GM21367 (cell line): Measurements from ENCODE around the gene CRY2.
"Not testable (repeated sequence)": the region's sequence is repeated elsewhere in the genome, so short reads cannot be mapped to it uniquely, and the experiment has no call there.

Source experiments
- ATAC-seq: cut with Tn5 transposase; IDR thresholded peaks from one replicate; pipeline ENCODE4 v1.9.1; 2021; ENCODE audit not compliant: unreplicated experiment

The CRY2 gene

DNA sequence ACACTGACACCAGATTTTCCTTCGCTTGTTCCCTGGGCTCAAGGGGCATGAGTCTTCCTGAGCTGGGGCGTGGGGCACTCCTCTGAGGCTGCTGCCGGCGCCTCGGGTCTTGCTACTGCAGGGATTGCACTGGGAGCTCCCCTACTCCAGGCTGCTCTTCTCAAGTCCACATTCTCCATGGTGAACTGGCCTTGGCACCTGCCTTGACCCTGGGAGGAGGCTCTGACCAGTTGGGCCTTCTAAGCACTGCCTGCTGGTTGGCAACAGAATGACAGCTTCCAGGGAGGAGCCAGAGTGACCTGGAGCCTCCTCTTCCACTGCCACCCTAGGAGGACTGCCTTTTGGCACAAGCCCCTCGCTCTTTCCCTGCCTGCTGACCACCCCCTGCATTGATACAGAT lies 50.3 kb downstream of the CRY2 start:
- no peak for ATAC-seq

DNA sequence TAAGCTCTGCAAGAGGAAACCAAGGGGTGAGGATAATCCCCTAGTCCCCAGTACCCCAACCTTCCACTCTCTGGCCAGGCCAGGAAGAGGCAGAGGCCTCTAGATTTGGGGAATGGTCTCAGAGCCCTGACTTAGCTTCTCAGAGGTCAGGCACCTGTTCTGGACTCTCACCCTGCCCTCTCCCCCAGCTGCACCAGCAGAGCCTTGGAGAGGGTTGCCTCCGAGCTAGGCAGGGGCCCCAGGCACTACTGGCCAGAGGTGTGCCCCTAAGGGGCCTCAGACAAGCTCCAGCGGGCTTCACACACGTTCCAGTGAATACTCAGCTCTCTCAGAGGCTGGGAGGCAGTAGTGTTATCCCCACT lies 51.8 kb downstream of the CRY2 start:
- no peak for ATAC-seq

DNA sequence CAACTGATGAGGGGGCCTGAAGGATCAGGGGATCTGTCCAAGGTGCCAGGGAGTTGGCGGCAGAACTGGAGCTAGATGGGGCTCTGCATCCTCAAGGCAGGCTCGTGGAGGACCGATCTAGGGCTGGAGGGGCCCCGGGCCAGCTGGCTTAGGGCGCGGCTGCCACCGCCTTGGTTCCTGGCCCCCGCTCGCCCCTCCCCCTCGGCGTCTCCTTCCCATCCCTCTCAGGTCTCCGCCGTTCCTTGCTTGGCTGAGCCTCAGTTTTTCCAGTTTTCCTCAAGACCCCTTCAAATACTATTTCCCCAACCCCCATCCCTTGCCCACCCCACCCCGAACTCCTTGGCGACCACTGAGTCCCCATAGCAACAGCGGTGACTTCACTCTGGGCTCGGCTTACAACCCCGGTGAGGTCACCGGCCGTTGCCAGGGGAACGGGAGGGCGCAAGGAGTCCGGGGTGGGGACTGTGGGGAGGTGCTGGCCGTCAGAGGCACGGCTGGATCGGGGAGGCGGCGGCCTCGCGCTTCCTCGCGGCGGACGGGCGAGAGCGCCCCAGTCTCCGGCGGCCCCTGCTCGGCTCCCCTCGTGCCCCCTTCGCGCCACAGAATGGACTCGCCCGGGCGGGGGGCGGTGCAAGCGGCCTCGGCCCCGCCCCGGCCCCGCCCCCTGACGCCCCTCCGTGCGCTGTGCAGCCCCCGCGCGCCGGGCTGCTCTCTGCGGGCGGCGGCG lies 52.3 kb downstream of the CRY2 start:
- ATAC-seq = peak; percentile 56

DNA sequence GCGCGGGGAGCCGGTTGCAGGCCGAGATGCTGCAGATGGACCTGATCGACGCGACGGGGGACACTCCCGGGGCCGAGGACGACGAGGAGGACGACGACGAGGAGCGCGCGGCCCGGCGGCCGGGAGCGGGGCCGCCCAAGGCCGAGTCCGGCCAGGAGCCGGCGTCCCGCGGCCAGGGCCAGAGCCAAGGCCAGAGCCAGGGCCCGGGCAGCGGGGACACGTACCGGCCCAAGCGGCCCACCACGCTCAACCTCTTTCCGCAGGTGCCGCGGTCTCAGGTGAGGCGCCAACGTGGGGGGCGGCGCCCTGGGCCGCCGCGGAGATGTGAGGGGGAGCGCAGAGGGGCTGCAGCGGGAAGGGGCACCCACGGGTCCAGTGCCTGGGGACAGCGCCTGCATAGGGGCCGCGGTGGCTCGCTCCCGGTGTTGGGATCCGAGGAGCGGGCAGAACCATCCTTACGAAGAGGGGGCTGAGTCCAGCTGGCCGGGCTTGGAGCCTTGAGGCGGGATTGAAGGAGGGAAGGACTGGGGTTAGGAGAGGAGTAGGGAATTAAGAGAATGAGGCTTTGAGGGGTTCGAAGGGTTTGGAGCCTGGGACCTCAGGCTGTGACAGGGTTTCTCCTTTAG lies 53.0 kb downstream of the CRY2 start:
- not testable (repeated sequence) for ATAC-seq

DNA sequence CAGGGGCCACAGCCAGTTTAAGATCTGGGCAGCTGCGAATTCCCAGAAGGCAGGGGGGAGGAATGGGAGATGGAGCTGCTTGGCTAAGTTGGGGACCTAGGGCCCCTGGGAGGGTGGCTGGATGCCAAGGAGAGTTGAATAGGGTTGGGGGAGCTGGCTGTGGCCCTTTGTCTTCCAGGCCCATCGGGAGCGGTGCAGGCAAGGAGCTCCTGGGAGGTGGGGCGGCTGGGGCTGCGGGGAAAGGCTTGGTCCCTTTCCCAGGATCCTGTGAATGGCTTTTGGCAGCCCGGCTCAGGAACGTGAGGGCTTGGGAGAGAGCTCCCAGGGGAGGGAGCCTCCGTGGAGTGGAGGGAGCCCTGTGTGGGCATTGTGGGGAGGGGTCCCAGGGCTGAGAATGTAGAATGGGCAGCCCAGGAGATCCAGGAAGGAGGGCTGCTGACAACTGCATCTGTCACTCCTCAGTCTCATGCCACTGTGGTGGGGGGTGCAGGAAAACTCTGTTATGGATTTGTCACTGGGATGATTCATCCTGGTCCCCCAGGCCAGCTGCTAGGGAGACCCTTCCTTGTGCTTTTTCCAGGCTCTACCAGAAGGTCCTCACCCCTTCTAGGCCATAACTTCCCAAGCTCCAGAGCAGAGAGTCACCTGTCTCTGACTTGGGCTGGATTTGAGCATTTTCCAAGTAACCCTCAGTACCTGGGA lies 53.8 kb downstream of the CRY2 start:
- ATAC-seq = no peak

DNA sequence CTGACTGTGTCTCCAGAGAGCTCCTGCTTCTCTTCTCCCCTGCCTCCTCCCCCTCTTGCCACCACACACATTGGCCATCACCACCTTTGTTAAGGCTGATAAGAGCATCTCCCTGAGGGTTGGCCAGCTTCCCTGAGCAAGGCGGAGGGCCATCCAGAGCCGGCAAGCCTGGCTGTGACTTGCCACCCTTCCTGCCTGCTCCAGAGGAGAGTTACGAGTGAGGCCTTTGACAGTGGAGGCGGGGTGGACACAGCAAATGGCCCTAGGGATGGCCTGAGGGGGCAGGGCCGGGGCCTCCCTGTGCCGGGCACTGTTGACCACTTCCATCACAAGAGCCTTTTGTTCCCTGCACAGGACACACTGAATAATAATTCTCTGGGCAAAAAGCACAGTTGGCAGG lies 54.4 kb downstream of the CRY2 start:
- no peak for ATAC-seq

DNA sequence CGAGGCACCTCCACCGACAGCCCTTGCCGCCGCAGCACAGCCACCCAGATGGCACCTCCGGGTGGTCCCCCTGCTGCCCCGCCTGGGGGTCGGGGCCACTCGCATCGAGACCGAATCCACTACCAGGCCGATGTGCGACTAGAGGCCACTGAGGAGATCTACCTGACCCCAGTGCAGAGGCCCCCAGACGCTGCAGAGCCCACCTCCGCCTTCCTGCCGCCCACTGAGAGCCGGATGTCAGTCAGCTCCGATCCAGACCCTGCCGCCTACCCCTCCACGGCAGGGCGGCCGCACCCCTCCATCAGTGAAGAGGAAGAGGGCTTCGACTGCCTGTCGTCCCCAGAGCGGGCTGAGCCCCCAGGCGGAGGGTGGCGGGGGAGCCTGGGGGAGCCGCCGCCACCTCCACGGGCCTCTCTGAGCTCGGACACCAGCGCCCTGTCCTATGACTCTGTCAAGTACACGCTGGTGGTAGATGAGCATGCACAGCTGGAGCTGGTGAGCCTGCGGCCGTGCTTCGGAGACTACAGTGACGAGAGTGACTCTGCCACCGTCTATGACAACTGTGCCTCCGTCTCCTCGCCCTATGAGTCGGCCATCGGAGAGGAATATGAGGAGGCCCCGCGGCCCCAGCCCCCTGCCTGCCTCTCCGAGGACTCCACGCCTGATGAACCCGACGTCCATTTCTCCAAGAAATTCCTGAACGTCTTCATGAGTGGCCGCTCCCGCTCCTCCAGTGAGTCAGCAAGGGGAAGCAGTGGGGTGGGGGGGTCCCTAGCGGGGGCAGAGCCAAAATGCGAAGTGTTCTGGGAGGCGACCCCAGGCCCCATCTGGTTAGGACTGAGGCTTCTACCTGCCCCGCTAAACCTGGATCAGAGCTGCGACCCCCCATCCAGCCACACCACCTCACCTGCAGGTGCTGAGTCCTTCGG lies 55.4 kb downstream of the CRY2 start:
- no peak for ATAC-seq

DNA sequence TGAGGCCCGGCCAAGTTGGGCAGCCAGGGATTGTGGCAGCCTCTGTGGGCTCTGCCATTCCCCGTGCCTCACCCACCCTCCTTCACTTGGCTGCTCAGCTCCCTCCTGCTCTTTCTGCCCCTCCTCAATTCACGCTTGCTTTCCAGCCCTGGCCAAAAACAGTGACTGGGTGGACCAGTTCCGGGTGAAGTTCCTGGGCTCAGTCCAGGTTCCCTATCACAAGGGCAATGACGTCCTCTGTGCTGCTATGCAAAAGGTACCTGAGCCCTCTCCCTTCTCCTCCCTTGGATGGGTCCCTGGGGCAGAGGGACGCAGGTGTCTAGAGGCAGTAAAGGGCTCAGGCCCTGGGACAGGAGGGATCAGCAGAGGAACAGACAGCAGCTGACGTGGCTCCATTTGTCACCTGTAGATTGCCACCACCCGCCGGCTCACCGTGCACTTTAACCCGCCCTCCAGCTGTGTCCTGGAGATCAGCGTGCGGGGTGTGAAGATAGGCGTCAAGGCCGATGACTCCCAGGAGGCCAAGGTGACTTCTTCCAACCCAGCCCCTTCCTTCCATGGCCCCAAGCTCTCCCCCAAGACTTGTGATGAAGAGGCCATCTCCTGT lies 57.1 kb downstream of the CRY2 start:
- no peak for ATAC-seq

DNA sequence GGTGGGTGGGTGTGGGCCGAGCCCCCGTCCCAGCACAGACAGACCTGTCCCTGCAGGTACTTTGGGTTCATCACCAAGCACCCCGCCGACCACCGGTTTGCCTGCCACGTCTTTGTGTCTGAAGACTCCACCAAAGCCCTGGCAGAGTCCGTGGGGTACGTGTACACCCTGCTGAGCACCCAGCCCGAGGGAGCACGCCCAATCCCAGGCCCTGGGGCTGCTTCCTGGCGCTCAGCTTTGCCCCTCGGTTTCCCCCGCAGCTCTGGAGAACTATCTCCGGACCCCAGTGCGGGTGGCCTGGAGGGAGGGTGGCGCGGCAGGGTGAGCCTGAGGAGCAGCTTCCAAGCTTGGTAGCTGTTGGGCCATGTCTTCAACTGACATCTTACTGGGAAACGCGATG lies 57.8 kb downstream of the CRY2 start:
- ATAC-seq = no peak

DNA sequence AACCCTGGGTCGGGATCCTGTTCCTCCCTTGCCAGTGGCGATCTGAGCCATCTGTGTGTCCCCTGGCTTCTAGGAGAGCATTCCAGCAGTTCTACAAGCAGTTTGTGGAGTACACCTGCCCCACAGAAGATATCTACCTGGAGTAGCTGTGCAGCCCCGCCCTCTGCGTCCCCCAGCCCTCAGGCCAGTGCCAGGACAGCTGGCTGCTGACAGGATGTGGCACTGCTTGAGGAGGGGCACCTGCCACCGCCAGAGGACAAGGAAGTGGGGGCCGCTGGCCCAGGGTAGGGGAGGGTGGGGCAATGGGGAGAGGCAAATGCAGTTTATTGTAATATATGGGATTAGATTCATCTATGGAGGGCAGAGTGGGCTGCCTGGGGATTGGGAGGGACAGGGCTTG lies 58.3 kb downstream of the CRY2 start:
- ATAC-seq = not testable (repeated sequence)

DNA sequence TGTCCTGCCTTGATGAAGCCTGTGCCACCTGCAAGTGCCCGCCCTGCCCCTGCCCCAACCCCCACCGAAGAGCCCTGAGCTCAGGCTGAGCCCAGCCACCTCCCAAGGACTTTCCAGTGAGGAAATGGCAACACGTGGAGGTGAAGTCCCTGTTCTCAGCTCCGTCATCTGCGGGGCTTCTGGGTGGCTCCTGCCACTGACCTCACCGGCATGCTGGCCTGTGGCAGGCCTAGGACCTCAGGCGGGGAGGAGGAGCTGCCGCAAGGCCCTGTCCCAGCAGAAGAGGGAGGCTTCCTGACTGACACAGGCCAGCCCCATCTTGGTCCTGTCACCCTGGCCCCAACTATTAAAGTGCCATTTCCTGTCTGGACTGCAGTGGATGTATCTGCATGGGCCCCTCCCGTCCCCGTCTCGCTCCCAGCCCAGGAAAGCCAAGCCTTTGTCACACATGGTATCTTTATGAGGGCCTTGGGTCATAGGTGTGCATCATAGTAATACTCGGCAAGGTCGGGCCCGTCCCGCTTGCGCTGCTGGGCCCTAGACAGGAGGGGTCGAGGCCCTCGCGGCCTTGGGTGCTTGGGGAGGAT lies 58.9 kb downstream of the CRY2 start:
- no peak for ATAC-seq

DNA sequence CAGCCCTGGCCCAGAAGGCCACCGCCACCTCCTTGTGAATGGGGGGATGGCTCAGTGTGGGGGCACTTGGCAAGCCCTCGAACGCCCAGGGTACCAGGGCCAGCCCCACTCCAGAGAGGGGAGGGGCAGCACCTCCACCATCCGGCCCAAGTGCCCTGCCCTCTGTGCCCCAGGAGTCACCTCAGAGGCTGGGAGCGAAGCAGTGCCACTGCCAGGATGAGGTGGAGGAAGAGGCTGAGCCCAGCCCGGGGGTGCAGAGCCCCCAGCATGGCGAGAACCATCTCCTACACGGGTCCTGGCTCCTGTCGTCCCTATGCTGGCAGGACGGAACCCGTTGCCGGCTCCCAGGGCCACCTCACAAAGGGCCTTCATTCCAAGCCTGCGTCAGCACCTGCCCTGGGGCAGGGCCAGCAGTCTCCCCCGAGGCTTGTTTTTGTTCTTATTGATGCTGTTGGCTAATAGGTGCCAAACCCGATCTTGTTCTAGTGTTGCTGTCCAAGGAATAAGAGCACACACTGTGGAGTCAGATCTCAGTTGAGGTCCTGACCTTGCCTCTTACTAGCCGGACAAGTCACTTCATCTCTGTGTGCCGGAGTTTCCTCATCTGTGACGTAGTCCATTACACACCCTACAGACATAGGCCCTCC lies 59.8 kb downstream of the CRY2 start, which contains the start of gene FREY1:
Gene FREY1 (minus strand): TSS at position 307 of the 647 bp plus-strand sequence. CDS start 26 bp downstream, at position 281.
- no peak for ATAC-seq

DNA sequence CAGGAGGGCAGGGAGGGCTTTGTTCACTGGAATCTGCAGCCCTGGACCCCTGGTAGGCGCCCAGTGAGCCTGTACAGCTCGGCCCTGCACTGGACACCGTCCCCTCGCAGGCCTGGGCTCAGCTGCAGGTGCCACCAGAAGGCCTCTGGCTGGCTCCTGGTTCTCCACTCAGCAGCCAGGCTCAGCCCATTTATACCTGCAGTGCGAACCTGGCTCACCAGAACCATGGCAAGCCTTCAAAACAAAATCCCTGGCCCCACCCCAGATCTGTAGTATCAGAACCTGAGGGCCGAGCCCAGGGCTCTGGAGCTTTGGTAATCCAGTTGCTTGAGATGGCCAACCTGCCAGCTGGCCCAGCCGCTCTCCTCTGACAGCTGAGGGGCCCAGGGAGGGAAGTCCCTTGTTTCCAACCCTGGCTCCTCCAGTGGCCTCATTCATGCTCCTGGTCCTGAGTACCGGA lies 60.7 kb downstream of the CRY2 start:
- ATAC-seq = no peak

DNA sequence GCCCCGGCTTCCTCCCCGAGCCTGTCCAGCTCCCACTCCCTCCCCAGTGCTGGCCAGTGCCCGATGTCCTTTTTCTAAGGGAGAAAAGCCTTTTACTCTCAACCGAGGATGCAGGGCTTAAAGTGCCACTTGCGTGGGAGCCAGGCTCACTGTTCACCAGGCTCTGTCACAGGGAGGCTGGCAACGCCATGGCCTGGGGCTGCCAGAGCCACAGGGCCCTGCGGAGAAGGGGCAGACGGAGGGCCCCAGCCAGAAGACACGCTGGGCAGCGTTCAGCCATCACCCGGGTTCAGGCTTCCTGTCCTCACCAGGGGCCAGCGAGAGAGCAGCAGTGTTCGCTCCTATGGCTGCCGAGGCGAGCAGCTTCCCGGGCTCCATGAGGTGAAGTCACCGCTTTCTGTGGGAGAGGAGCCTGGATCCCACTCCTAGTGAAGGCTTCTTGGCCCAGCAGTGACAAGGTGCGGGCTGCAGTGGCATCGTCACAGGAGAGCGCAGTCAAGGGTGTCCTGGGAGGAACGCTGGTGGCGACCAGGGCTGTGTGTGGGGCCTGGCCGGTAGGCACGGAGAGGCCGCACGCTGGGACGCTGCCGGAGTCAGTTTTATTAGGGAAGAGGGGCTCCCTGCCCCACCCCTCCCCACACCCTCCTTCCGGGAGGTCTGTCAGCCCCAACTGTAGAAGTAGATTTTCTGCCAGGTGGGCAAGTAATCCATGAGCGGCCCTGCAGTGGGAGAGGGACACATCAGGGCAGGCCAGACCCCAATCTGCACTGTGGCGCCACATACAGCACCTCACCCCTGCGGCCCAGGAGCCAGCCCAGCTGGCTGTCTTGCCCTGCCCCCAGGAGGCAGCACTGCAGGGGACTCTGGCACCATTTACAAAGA lies 62.6 kb downstream of the CRY2 start:
- no peak for ATAC-seq

DNA sequence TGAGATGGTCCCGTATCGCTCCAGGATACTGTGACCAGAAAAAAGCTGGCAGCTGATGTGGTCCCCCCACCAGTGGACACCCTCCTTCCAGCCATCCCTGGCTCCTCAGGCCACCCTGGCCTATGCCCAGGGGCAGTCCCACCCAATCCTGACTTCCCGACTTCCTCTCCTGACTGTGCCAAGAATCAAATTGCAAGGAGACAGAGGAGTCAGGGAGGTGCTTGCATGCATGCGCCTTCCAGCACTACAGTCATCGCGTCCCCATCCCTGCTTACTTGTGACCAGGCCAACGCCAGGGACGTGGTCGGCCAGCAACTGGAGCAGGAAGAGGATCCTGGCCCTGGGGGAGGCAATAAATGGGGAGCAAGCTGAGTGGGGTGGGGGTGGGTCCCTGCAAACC lies 63.3 kb downstream of the CRY2 start:
- no peak for ATAC-seq

DNA sequence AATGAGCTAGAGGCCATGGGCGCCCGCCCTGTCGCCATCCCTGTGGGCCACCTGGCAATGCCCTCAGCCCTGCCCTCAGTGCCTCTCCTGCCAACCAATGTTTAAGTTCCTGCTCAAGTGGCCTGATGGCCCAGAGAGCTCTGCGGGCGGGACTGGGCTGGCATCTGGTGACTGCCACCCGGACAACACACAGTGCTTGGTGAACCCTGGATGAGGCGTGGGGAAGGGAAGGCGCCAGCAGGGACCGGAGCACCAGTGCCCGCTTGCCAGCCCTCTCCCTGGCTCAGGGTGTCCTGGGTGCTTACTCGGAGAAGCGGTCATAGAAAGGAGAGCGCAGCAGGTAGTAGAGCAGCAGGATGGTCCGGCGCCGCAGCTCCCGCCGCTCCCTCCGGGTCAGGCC lies 66.2 kb downstream of the CRY2 start:
- no peak for ATAC-seq

DNA sequence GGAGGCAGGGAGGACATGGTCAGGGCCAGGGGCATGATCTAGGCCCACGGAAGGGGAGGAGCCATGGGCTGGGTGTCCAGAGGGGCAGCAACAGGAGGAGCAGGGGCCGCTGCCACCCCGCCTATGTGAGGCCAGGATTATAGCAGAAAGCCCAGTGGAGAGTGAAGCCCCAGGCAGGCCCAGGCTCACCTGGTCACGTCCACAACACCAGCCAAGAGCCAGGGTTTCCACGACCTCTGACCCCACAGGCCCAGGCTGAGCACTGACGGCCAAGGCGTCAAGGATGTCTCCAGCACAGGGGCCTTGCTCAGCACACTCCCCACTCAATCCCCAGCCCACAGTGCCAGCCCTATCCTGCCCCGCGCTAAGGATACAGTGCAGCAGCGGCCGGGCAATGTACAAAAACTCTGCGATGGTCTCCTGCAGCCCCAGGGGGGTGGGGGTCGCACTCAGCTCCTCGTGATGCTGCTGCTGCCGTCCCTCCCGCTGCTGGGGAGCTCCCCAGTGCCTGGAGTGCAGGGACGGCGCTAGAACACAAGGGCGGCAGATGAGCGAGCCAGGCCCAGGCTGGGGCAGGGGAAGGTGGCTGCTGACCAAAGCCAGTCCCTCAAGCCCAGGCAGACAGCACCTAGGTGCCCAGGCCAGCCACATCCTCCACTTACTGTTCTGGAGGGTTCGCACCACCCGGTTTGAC lies 66.8 kb downstream of the CRY2 start:
- ATAC-seq = no peak

DNA sequence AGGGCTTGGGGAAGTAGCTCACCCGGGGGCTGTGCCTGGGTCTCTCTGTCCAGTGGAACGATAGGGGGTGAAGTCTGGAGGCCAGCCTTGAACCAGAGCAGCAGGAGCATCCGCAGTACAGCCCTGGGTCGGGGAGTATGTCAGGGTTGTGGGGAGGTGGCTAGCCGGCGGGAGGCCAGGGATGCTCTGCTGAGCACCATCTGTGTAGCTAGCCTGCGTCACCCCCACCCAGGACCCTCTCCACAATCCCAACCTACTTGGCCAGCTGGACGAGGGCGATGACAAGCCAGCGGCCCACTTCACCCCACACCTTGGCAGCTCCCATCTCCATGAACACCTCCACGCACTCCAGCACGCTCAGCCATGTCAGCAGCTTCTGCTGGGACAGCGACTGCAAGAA lies 68.2 kb downstream of the CRY2 start:
- no peak for ATAC-seq
